T-helper 2 cell treated with Interferon-gamma antibody and Interleukin-4, amounts not matched to agents 100 ng/mL and 5 ng/mL, for 36 hours (primary cell): ENCODE results near the gene PSMC1. TPM values are rescaled to one million over a fixed set of nuclear protein-coding genes. Genes with fewer than 3 reads are reported as not detected.

ENCODE experiments used
- intact Hi-C: fragments of 100-400 bp; cut with micrococcal nuclease; formaldehyde crosslinking; loops from one replicate; pipeline ENCODE4 v1.15.1; 2023
- total RNA-seq: library from RNA; stranded (reverse); gene quantifications from 2 replicates; pipeline ENCODE4 v1.2.3, GENCODE V29; 2022

The PSMC1 gene
- total RNA-seq, 1 donor from 2014 or later = 111 TPM

DNA sequence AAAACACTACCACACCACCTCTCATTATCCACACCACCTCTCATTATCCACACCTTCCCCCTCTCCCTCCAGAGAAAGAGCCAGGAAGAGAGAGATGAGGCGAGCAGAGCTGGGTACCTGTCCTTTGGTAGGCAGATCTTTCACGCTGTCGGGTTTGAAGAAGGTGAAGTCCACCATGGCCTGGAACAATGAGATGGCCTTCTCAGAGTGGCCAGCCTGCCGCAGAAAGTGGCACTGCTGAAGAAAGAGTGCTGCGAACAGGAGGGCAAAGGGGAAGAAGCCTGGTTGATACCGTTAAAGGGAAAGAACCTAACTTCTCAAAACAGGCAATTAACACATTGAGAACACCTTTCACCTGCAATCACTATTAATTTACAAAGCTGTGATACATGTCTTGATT is 44.8 kb downstream of the PSMC1 start:
- intact Hi-C loops = loop anchor here (10.0 kb wide), 1 partner anchor 394 kb away; no protein-coding TSS in a partner anchor

DNA sequence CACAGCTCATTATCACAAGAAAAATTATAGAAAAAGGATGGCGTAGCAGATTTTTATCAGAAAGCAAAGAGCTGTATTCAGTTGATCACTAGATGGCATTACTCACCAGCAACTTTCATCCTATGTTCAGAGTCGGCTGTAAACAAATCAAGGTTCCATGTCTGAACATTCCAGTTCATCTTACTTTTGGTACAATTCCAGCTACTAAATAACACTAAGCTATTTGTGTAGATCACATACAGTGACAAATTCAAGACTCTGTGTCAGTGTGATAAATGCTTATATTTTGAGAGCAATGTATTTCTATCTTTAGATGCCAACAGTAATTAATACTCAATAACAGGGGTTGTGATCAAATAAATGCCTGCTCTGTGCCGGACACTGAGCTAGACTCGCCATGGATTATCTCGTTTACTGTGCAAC is 45.3 kb downstream of the PSMC1 start:
- intact Hi-C loops = loop anchor here (10.0 kb wide), 1 partner anchor 393 kb away; no protein-coding TSS in a partner anchor

DNA sequence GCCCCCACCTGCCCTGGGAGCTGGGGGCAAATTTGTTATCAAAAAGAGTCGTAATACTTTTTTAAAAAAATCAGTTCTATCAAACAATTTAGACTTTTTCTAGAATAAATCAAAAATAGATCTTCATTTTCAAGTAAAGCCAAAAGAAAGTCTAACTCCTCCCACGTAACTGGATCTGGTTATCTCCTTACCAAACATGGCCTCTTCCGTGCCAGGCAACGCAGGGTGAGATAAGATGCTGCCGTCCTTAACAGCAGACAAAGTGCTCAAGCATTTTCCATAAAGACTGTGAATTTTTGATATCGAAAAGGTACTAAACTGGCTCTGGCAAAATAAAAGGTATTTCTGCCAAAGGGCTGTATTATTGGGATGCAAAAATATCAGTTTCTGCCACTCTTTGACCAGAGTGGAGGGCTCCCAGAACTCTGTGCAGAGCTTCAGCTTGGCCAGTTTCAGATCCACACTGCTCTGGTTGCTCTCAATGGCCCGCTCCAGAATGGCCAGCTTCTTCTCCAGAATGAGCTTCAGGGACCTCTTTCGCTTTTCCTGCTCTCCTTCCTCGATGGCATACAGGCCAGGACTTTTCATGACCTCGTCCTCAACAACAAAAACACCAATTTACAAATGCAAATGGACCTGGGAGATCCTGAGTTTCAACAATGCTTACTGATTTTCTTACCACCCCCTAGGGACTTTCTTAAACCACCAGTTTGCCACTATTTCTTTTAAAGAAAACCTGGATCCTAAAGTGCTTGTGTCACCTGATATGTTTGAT is 46.4 kb downstream of the PSMC1 start:
- intact Hi-C loops = loop anchor here (10.0 kb wide), 1 partner anchor 392 kb away; no protein-coding TSS in a partner anchor

DNA sequence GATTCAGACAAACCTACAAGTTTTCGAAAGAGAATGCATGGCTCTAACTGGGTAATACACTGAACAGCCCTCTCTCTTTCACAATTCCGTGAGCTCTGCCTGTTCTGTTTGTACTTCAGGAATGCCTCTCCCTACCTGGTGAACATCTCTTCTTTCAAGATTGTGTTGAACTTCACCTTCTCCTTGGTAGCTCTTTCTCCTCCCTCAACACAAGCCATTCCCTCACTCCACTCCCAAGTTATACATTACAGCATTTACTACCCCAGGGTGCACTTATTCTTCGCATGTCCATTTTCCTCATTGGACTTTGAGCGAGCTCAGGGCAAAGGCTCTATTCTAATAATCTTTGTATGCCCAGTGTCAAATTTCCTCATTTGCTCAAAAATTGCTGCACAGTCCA is 47.1 kb downstream of the PSMC1 start:
- intact Hi-C loops = loop anchor here (10.0 kb wide), 1 partner anchor 391 kb away; no protein-coding TSS in a partner anchor

DNA sequence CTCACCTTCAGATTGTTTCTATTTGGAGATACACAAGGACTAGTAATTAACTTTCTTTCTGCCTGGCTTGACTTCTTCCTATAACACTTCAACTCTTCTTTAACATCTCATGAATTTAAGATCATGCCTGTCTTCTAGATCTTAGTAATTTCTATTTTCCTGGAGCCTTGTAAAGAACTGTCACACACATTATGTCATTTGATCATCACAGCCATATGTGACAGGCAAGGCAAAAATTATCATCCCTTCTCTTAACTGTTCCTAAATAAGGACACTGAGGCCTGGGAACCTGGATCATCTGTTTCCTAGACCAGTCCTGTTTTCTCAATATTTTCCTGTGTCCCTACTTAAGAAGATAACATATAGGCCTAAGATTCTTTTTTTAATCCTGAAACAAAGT is 48.1 kb downstream of the PSMC1 start:
- intact Hi-C loops = loop anchor here (10.0 kb wide), 1 partner anchor 390 kb away; no protein-coding TSS in a partner anchor

DNA sequence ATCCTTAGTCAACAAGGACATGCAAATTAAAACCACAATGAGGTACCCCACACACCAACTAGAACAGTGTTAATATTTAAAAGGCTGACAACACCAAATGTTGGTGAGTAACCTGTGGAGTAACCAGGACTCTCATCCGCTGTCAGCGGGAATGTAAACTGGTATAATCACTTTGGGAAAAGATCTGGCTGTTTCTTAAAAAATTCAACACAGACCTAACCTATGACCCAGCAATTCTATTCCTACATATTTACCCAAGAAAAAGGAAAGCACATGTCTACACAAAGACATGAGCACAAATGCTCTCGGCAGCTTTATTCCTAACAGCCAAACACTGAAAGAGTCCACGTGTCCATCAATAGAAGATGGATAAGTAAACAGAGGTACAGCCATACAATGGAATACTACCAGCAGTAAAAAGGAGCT is 48.8 kb downstream of the PSMC1 start:
- intact Hi-C loops = loop anchor here (10.0 kb wide), 1 partner anchor 390 kb away; no protein-coding TSS in a partner anchor

DNA sequence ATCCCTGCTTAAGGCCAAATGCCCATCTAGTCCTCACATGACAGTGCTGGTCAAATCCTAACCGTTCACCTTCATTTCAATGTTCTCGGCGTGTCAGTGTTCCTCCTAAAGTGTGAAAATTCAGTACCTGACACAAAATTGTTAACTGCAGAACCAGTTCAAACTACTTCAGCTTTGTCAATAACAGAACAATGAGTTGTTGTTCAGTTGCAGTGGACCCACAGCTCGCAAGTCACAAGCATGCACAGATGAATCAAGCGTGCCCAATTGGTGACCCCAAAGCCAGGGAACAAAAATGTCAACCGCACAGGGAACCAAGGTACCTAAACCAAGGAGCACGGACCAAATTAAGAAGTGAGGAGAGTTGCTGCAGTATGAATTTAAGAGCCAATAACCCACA is 52.2 kb downstream of the PSMC1 start:
- intact Hi-C loops = loop anchor here (10.0 kb wide), 1 partner anchor 386 kb away; no protein-coding TSS in a partner anchor

DNA sequence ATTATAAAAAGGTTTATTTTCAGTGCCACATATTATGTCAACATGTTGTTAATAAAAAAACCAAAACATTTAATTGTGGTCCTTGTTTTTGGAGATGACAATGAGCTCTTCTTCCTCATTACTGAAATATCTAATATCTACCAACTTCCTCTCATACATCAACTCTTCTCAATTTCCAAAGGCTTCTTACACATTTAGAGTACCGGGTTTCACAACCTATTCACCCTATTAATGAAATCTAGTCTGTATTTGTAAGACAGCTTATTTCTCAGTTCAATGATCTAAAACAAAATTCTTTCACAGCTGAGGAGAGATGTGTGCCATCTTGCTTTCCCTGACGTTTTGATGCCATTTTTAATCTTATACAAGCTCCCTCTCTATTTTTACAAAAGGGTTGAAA is 60.9 kb downstream of the PSMC1 start:
- intact Hi-C loops = no loop called here

DNA sequence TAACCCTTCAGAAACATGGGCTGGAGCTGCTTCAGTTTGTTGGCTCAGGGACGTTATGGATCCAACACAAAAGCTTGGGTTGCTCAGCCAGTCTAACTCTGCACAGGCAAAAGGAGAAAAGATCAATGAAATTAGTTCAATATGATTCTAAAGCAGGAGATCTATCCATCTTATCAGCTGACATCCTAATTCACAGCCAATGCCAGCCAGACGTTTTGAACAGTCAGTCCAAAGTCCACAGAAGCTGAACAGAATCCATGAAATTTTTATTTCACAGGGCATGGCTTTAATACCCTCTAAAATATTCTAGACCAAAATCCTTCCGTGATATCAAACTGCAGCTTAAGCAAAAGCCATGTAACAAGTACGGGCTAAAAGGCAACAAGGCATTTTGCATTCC is 61.7 kb downstream of the PSMC1 start:
- intact Hi-C loops = no loop called here

DNA sequence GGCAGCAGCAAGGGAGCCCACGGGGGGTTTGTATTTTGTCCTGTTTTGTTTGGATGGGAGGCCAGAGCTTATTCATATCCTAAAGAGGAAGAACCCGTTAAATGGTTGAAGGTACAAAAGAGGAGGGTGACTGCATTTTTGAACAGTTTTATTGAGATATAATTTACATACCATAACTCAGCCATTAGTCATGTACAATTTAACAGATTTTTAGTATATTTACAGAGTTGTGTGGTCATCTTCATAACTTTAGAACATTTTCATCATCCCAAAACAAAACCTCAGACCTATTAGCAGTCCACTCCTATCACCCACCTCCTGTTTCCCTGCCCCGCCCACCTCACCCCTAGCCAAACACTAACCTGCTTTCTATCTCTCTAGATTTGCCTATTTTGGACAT is 62.8 kb downstream of the PSMC1 start:
- intact Hi-C loops = no loop called here

DNA sequence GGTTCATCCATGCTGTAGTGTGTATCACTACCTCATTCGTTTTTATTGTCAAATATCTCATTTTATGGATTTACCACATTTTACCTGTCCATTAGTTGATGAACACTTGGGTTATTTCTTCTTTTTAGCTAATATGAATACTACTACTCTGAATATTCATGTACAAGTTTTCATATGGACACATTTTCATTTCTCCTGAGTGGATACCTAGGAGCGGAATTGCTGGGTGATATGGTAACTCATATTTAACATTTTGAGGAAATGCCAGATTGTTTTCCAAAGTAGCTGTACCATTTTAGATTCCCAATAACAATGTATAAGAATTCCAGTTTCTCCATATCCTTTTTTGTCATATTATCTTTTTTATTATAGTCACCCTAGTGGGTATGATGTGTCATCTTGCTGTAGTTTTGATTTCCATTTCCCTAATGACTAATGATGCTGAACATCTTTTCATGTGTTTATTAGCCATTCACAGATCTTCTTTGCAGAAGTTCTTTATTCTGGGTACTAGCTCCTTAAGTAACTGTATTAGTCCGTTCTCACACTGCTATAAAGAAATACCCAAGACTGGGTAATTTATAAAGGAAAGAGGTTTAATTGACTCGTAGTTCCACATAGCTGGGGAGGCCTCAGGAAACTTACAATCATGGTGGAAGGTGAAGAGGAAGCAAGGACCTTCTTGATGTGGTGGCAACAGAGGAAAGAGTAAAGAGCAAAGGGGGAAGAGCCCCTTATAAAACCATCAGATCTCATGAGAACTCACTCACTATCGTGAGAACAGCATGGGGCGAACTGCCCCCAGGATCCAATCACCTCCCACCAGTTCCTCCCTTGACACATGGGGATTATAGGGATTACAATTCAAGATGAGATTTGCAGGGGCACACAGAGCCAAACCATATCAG is 63.5 kb downstream of the PSMC1 start:
- intact Hi-C loops = no loop called here

DNA sequence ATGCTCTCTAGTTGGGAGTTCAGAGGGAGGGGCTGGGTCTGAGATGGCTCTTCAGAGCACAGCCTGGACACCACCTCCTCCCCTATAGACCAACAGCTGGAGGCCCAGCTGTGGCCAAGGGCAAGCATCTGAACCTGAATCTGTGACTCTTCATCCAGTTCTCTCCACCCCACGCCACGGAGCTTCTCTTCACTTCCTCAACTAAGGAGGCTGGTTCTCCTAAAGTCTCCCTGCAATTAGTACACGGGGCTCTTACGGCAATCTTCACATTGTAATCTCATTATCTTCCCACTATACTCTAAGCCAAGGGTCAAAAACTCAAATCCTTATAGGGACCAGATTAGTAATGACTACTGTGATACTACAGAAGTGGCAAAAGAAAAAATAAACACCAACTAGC is 65.5 kb downstream of the PSMC1 start:
- intact Hi-C loops = no loop called here

Other genes with a start within 250 kb of the PSMC1 start
- gene KCNK13, start 194.6 kb upstream of the PSMC1 start, total RNA-seq = 0.07 and 0.09 TPM in 2 replicates
- gene NRDE2, start 75.4 kb downstream of the PSMC1 start, total RNA-seq = 21.4 and 23.9 TPM in 2 replicates
- gene CALM1, start 140.5 kb downstream of the PSMC1 start, total RNA-seq = 793 and 812 TPM in 2 replicates